Stimulated activated naive CD4-positive, alpha-beta T cell treated with Interleukin-2 at 50 U/mL for 16 hours (primary cell): ENCODE data around the gene C9orf43.

ENCODE experiments used
- DNase-seq: peaks from one replicate; lab custom pipeline; 2025; lab: John Stamatoyannopoulos, UW

Gene C9orf43

GRCh38 chr9:113465599-113466140 lies 55.1 kb downstream of the C9orf43 start:
- DNase-seq, result no peak

- no peak for DNase-seq
Observed at GRCh38 chr9:113467183-113467582, 56.6 kb downstream of the C9orf43 start.

- DNase-seq, result no peak
Observed at GRCh38 chr9:113468716-113469448, 58.3 kb downstream of the C9orf43 start.

GRCh38 chr9:113471143-113471542 lies 60.6 kb downstream of the C9orf43 start:
- no peak for DNase-seq

- no peak for DNase-seq
Observed at GRCh38 chr9:113471566-113471965, 61.0 kb downstream of the C9orf43 start.

GRCh38 chr9:113472199-113472598 lies 61.7 kb downstream of the C9orf43 start:
- DNase-seq, result no peak

GRCh38 chr9:113474360-113475028 lies 63.9 kb downstream of the C9orf43 start:
- DNase-seq, result no peak

GRCh38 chr9:113475031-113475430 lies 64.5 kb downstream of the C9orf43 start:
- no peak for DNase-seq

GRCh38 chr9:113475992-113476391 lies 65.4 kb downstream of the C9orf43 start:
- DNase-seq, result no peak

GRCh38 chr9:113476511-113476916 lies 66.0 kb downstream of the C9orf43 start:
- no peak for DNase-seq

GRCh38 chr9:113477058-113477457 lies 66.5 kb downstream of the C9orf43 start:
- no peak for DNase-seq

GRCh38 chr9:113477661-113478060 lies 67.1 kb downstream of the C9orf43 start:
- no peak for DNase-seq

GRCh38 chr9:113479174-113479621 lies 68.7 kb downstream of the C9orf43 start:
- peak; percentile 14 for DNase-seq
